ENCODE data around the gene IL15RA. TPM values are rescaled to one million over a fixed set of nuclear protein-coding genes. Genes with fewer than 3 reads are reported as not detected.
"Not testable (repeated sequence)": the region's sequence is repeated elsewhere in the genome, so short reads cannot be mapped to it uniquely, and the experiment has no call there.

Gene IL15RA
- total and polyA plus RNA-seq, 4 donors = 0.81 to 2.1 (median 0.87) TPM

DNA sequence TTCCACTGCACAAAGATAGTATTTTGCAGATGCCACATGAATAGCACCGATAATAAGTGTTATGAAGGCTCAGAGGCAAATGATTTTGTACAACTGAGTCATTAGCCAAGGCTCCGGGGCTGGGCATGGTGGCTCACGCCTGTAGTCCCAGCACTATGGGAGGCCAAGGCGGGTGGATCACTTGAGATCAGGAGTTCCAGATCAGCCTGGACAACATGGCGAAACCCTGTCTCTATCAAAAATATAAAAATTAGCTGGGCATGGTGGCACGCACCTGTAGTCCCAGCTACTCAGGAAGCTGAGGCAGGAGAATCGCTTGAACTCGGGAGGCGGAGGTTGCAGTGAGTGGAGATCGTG is 30.9 kb downstream of the IL15RA start:
- peak overlapping the region; percentile 40 for H3K27ac ChIP-seq (ENCODE audit: low read depth, low read length)
- H3K4me1 ChIP-seq (ENCODE audit: control insufficient read depth, insufficient read depth, low read length) = peaks cover 36% of the 10 kb centered on the region
- H3K27me3 ChIP-seq (ENCODE audit: control insufficient read depth, insufficient read depth, low read length); H3K36me3 ChIP-seq (ENCODE audit: control insufficient read depth, insufficient read depth, low read length); H3K4me3 ChIP-seq (ENCODE audit: low read depth, low read length); DNase-seq (ENCODE audit: low read depth in 4 of 6, low spot score in 6 of 6); H3K9me3 ChIP-seq (ENCODE audit: control insufficient read depth, insufficient read depth, low read length): not testable (repeated sequence)
- 92% methylated on average over 2 of the region's 10 CpGs for WGBS (ENCODE audit: insufficient coverage)

DNA sequence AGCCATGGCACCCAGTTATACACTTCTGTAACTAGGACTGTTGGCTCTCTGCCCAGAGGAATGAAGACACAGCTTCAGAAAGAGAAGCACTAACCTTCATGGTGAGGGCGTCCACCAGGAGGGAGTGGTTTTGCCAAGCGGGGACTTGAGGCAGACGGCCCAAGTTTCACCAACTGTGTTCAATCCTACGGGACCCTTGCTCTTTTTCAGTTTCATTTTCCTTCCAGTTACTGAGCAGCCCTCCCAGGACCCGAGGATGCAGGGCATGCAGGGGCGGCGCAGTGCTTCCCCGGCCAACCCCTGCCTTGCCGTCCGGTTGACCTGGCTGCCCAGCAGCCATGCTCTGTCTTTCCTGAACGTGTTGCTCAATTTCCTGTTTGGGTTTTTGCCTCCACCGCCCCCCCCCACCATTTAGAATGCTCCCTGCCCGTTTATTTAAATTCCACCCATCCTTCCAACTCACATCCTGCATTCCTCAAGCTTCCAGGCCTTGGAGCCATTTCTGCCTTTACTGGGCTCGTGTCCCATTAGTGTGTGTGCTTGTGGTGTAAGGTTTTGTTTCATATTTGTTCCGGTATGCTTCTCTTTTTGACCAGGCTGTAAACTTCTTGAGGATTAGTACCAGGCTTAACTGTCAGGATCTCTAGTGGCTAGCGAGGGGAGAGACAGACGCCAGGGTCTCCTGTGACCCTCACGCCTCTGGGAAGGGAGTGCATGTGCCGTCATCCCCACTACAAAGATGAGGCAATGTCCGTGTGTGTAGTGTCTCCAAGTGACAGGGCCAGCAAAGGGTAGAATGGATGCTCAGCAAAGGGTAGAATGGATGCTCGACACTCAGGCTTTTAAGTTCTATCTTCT is 31.6 kb downstream of the IL15RA start:
- Histone ChIP-seq H3K27ac (ENCODE audit: low read depth, low read length) (peak overlapping the region; percentile 40), H3K9me3 (ENCODE audit: control insufficient read depth, insufficient read depth, low read length) (no peaks in the 10 kb centered on the region), H3K4me1 (ENCODE audit: control insufficient read depth, insufficient read depth, low read length) (peaks cover 37% of the 10 kb centered on the region), H3K27me3 (ENCODE audit: control insufficient read depth, insufficient read depth, low read length) (peaks cover 4% of the 10 kb centered on the region), H3K4me3 (ENCODE audit: low read depth, low read length) (no peak overlapping the region), H3K36me3 (ENCODE audit: control insufficient read depth, insufficient read depth, low read length) (no peaks in the 10 kb centered on the region)
- DNase-seq (ENCODE audit: low read depth in 4 of 6, low spot score in 6 of 6) = peak in 1 of 6 donors; percentile 40
- 85% methylated on average over 15 of the region's 21 CpGs for WGBS (ENCODE audit: insufficient coverage)

DNA sequence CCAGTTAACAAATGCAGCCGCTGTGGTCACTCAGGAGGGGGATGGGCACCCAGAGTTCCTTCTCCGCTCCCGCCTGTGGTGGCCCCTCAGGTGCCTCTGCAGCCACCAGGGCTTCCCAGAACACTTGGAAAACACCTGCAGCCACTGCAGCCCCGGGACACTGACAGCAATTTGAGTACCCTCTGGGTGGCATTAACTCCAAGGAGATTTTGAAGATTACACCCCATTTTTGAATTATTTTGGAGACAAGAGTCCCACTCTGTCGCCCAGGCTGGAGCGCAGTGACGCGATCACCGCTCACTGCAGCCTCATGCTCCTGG is 32.2 kb downstream of the IL15RA start:
- Histone ChIP-seq H3K4me3 (ENCODE audit: low read depth, low read length) (no peak overlapping the region), H3K36me3 (ENCODE audit: control insufficient read depth, insufficient read depth, low read length) (peaks cover 2% of the 10 kb centered on the region), H3K9me3 (ENCODE audit: control insufficient read depth, insufficient read depth, low read length) (no peaks in the 10 kb centered on the region), H3K27ac (ENCODE audit: low read depth, low read length) (peak overlapping the region; percentile 40), H3K27me3 (ENCODE audit: control insufficient read depth, insufficient read depth, low read length) (peaks cover 4% of the 10 kb centered on the region), H3K4me1 (ENCODE audit: control insufficient read depth, insufficient read depth, low read length) (peaks cover 37% of the 10 kb centered on the region)
- DNase-seq (ENCODE audit: low read depth in 4 of 6, low spot score in 6 of 6) = no peak
- WGBS (ENCODE audit: insufficient coverage) = 76% methylated on average over 9 of the region's 9 CpGs

DNA sequence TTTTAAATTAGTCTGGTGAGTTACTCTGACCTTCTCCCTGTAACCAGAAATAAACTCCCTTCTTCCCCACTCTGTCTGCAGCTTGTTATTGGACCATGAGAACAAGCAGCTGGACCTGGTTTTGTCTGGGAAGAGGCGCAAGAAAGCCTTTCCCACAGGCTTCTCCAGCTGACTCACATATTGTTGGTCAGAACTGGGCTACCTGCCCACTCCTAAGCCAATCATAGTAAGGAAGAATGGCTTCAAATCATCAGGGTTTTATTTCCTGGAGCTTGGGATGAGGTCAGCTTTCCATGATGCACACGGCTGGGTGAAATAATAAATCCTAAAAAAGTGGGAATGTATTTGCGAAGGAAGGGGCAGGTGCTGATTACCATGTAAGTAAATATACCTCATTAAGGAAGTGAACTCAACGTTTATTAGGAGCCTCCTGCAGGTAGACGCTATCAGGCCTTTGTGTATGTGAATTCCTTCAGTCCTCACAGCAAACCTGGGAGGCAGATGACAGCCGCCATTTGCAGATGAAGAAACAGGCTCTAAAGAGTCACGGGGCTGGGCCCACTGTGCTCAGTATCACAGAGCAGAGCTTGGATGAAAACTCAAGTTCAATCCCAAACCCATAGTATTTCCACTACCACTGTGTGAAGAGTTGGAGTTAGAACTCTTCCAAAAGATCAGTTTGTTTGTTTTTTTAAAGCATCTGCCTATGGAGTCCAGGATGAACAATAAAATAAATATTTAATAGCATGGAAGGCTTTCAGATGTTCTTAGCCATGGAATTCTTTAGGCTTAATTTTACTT is 32.8 kb downstream of the IL15RA start:
- peak in 3 of 6 donors; percentile 15 to 75 (median 24) for DNase-seq (ENCODE audit: low read depth in 4 of 6, low spot score in 6 of 6)
- H3K36me3 ChIP-seq (ENCODE audit: control insufficient read depth, insufficient read depth, low read length) = peaks cover 2% of the 10 kb centered on the region
- H3K27me3 ChIP-seq (ENCODE audit: control insufficient read depth, insufficient read depth, low read length) = peaks cover 4% of the 10 kb centered on the region
- H3K9me3 ChIP-seq (ENCODE audit: control insufficient read depth, insufficient read depth, low read length) = no peaks in the 10 kb centered on the region
- no peak overlapping the region for H3K4me3 ChIP-seq (ENCODE audit: low read depth, low read length)
- peaks cover 37% of the 10 kb centered on the region for H3K4me1 ChIP-seq (ENCODE audit: control insufficient read depth, insufficient read depth, low read length)
- 58% methylated on average over 4 of the region's 7 CpGs for WGBS (ENCODE audit: insufficient coverage)
- H3K27ac ChIP-seq (ENCODE audit: low read depth, low read length) = peak overlapping the region; percentile 73

DNA sequence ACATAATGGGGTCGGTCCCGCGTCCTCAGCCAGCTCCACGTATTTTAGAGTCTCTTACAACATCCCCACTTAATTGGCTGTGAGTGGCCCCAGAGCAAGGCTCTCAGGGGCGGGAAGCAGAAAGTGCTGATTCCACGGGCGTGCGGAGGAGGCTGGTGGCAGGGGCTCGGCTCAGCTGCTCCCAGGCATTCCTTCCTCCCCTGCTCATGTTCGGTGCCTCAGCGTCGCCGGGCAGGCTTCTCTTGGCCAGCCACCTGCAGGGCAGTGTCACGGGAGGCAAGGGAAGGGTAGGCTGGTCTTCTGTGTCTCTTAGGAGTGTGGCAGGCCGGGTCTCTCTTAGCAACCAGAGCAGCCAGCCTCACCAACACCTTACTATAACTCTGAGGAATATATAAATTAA is 33.8 kb downstream of the IL15RA start:
- Histone ChIP-seq H3K4me1 (ENCODE audit: control insufficient read depth, insufficient read depth, low read length) (peaks cover 33% of the 10 kb centered on the region), H3K27me3 (ENCODE audit: control insufficient read depth, insufficient read depth, low read length) (no peaks in the 10 kb centered on the region), H3K9me3 (ENCODE audit: control insufficient read depth, insufficient read depth, low read length) (no peaks in the 10 kb centered on the region), H3K27ac (ENCODE audit: low read depth, low read length) (peak overlapping the region; percentile 73), H3K36me3 (ENCODE audit: control insufficient read depth, insufficient read depth, low read length) (peaks cover 6% of the 10 kb centered on the region), H3K4me3 (ENCODE audit: low read depth, low read length) (no peak overlapping the region)
- 80% methylated on average over 4 of the region's 15 CpGs for WGBS (ENCODE audit: insufficient coverage)
- DNase-seq (ENCODE audit: low read depth in 4 of 6, low spot score in 6 of 6) = no peak

DNA sequence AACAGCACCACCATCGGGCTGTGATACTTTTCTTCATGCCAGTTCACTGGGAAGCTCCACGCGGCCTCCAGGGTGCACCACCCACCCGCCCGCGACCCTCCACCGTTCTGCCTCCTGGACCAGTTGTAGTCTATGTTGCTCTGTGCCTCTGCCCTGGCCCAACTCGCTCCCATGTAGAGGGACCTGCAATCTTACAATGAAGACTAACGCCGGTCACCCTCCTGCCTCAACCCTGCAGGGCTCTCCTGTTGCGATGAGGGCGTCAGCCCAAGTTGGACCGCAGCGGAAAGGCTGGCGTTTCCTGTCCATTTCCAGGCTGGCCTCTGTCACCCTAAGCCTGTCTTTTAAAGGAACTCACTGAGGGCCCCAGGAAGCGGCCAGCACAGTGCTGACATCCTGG is 34.9 kb downstream of the IL15RA start:
- no peaks in the 10 kb centered on the region for H3K9me3 ChIP-seq (ENCODE audit: control insufficient read depth, insufficient read depth, low read length)
- H3K36me3 ChIP-seq (ENCODE audit: control insufficient read depth, insufficient read depth, low read length) = peaks cover 15% of the 10 kb centered on the region
- H3K4me1 ChIP-seq (ENCODE audit: control insufficient read depth, insufficient read depth, low read length) = peaks cover 33% of the 10 kb centered on the region
- no peak overlapping the region for H3K4me3 ChIP-seq (ENCODE audit: low read depth, low read length)
- peak overlapping the region; percentile 33 for H3K27ac ChIP-seq (ENCODE audit: low read depth, low read length)
- DNase-seq (ENCODE audit: low read depth in 4 of 6, low spot score in 6 of 6) = peak in 1 of 6 donors; percentile 17
- H3K27me3 ChIP-seq (ENCODE audit: control insufficient read depth, insufficient read depth, low read length) = no peaks in the 10 kb centered on the region
- 81% methylated on average over 15 of the region's 16 CpGs for WGBS (ENCODE audit: insufficient coverage)

DNA sequence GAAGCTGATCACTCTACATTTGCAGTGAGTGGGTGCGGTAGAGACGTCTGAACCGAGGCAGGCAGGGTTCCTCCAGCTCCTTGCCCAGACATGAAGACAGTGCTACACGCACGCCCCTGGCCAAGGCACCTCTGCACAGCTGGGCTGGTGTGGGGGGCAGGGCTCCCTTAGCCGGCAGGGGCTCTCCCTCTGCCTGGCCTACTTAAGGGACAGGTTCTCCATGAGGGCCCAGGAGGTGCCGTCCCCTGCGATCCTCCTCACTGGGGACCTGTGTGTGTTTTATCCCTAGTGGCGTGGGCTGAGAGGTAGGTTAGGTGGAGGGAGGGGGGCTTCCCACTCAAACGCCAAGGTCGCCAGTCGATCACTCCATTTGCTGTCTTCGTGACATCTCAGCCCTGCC is 35.3 kb downstream of the IL15RA start:
- no peak for DNase-seq (ENCODE audit: low read depth in 4 of 6, low spot score in 6 of 6)
- H3K9me3 ChIP-seq (ENCODE audit: control insufficient read depth, insufficient read depth, low read length) = no peaks in the 10 kb centered on the region
- WGBS (ENCODE audit: insufficient coverage) = 84% methylated on average over 13 of the region's 13 CpGs
- H3K27me3 ChIP-seq (ENCODE audit: control insufficient read depth, insufficient read depth, low read length) = no peaks in the 10 kb centered on the region
- peaks cover 18% of the 10 kb centered on the region for H3K36me3 ChIP-seq (ENCODE audit: control insufficient read depth, insufficient read depth, low read length)
- H3K4me3 ChIP-seq (ENCODE audit: low read depth, low read length) = no peak overlapping the region
- peak overlapping the region; percentile 33 for H3K27ac ChIP-seq (ENCODE audit: low read depth, low read length)
- H3K4me1 ChIP-seq (ENCODE audit: control insufficient read depth, insufficient read depth, low read length) = peaks cover 33% of the 10 kb centered on the region

DNA sequence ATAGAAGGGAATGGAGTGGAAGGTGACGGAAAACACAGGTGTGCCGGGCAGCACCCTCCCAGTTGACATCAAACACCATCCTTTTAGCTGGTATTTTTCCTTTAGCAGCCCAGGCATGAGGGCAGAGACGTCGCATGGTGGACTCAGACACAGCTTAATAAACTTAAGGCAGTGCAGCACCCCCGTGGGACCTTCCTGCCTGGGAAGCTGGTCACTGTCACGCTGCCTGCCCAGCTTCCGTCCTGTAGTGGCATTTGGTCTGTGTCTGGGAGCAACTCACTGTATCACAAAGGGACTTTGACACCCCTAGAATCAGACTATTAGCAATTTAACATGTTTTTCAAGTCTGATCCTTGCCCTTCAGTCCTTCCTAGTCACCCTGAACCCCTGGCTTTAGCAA is 35.8 kb downstream of the IL15RA start:
- Histone ChIP-seq H3K36me3 (ENCODE audit: control insufficient read depth, insufficient read depth, low read length) (peaks cover 22% of the 10 kb centered on the region), H3K27me3 (ENCODE audit: control insufficient read depth, insufficient read depth, low read length) (no peaks in the 10 kb centered on the region), H3K4me3 (ENCODE audit: low read depth, low read length) (no peak overlapping the region), H3K27ac (ENCODE audit: low read depth, low read length) (no peak overlapping the region), H3K9me3 (ENCODE audit: control insufficient read depth, insufficient read depth, low read length) (no peaks in the 10 kb centered on the region), H3K4me1 (ENCODE audit: control insufficient read depth, insufficient read depth, low read length) (peaks cover 30% of the 10 kb centered on the region)
- 79% methylated on average over 3 of the region's 7 CpGs for WGBS (ENCODE audit: insufficient coverage)
- DNase-seq (ENCODE audit: low read depth in 4 of 6, low spot score in 6 of 6) = peak in 1 of 6 donors; percentile 9

DNA sequence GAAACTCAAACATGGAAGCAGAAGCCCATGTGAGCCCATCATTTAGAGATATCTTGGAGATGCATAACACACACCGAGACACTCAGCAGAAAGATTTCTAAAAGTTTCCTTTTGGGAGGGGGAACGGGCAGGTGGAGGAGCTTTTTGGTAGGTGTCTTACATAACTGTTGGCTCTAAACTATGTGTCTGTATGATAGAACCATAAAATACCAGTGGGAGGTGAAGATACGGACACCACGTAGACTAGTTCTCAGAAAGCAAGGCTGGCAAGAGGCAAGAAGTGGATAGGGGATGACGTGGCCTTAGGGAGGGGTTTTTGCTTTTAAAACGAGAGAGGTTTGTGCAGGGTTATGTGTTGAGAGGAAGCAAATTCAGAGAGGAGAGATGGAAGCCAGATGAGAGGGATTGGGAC is 36.5 kb downstream of the IL15RA start:
- H3K27me3 ChIP-seq (ENCODE audit: control insufficient read depth, insufficient read depth, low read length) = no peaks in the 10 kb centered on the region
- no peak for DNase-seq (ENCODE audit: low read depth in 4 of 6, low spot score in 6 of 6)
- H3K4me3 ChIP-seq (ENCODE audit: low read depth, low read length) = no peak overlapping the region
- no peak overlapping the region for H3K27ac ChIP-seq (ENCODE audit: low read depth, low read length)
- H3K4me1 ChIP-seq (ENCODE audit: control insufficient read depth, insufficient read depth, low read length) = peaks cover 30% of the 10 kb centered on the region
- 82% methylated on average over 6 of the region's 6 CpGs for WGBS (ENCODE audit: insufficient coverage)
- no peaks in the 10 kb centered on the region for H3K9me3 ChIP-seq (ENCODE audit: control insufficient read depth, insufficient read depth, low read length)
- peaks cover 28% of the 10 kb centered on the region for H3K36me3 ChIP-seq (ENCODE audit: control insufficient read depth, insufficient read depth, low read length)

All from spinal cord (tissue), 10 donors.